GM21576 (cell line): ENCODE data around the gene SERPINA10.
"Not testable (repeated sequence)": the region's sequence is repeated elsewhere in the genome, so short reads cannot be mapped to it uniquely, and the experiment has no call there.

Experiments used
- ATAC-seq: cut with Tn5 transposase; IDR thresholded peaks from one replicate; pipeline ENCODE4 v1.9.1; 2021; ENCODE audit warnings: mild to moderate bottlenecking, moderate library complexity; ENCODE audit not compliant: unreplicated experiment

SERPINA10 gene

DNA sequence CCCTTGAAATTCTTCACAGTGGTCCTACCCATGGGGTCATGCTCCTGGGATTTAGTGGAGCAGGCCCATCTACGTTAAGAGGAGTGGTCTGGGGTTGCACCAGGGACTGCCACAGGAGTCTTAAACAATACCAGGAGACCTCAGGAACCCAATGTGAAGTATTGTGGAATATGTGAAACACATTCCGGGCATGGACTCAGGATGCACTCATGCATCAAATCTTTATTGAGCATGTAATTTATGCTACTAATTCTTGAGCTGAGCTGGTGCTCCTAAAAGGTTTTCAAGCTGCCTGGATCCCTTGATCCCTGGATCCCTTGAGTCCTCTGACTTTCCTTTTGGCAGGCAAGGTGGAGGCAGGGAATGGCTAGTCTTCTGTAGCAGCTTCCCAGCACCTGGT, 8.8 kb downstream of the SERPINA10 start:
- ATAC-seq, result no peak

DNA sequence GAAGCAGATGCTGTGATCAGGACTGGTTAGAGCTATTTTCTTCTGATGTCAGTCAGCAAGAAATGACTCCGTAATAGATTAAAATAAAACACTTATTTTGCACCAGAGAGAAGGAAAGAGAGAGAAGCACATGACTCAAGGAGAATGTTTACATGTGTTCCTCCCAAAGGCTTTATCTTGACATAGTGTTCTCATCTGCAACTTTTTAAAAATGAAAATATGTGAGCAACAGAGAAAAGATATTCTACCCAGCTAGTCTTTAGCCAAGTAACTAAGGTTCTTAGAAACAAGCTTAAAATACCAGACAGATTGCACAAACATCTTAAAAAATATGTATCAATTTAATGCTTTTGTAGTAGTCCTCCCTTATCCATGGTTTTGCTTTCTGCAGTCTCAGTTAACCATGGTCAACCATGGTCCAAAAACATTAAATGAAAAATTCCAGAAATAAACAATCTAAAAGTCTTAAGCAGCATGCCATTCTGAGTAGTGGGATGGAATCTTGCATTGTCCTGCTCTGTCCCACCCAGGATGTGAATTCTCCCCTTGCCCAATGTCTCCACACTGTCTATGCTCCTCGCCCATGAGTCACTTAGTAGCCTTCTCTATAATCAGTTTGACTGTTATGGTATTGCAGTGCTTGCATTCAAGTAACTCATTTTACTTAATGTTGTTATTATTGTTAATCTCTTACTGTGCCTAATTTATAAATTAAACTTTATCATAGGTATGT, 9.9 kb downstream of the SERPINA10 start:
- ATAC-seq, result no peak

DNA sequence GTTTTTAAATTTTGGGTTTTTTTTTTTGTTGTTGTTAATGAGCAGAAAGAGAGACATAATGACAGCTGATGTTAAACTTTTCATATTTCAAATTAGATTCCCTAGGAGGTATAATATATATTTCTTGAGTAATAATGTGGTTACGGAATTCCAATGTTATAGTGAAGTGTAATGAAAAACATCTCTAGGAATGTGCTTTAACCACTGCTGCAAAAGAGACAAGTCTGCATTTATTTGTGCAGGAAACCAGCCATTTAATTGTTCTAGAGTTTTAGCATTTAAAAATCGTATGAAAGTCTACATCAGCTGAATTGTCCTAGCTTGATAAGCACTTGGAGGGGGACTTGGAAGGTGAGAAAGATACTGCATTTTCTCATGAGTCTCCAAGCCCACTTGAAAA, 14.3 kb downstream of the SERPINA10 start:
- ATAC-seq, result no peak

DNA sequence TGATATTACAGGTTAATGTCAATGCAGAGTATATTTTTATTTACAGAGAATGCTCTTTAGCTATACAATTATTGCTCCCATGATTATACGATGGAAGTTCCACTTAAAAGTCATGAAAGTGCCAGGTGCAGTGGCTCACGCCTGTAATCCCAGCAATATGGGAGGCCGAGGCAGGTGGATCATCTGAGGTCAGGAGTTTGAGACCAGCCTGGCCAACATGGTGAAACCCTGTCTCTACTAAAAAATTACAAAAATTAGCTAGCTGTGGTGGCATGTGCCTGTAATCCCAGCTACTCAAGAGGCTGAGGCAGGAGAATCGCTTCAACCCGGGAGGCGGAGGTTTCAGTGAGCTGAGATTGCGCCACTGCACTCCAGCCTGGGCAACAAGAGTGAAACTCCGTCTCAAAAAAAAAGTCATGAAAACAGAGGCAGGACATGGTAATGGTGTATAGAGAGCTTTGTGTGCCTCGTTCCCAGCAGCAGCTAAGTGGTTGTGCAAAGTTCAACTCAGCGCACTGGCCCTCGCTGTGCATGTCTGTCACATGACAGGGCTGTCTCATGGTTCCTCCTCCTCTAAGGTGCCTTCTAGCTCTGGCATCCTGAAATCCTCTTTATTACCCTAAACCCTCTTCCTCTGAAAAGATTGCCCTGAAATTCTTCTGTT, 16.0 kb downstream of the SERPINA10 start:
- not testable (repeated sequence) for ATAC-seq

DNA sequence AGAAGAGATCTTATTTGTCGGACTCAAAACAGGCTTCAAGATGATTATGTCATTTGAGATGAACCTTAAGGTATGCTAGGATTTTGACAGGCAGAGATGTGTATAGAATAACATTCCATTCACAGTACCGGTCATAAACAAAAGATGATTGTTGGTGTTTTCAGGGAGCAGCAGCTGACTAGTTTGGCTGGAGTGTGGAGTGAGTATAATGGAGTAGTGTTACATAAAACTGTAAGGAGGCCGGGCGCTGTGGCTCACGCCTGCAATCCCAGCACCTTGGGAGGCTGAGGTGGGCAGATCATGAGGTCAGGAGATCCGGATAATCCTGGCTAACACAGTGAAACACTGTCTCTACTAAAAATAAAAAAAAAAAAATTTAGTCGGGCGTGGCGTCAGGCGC, 23.9 kb downstream of the SERPINA10 start:
- ATAC-seq, result no peak

DNA sequence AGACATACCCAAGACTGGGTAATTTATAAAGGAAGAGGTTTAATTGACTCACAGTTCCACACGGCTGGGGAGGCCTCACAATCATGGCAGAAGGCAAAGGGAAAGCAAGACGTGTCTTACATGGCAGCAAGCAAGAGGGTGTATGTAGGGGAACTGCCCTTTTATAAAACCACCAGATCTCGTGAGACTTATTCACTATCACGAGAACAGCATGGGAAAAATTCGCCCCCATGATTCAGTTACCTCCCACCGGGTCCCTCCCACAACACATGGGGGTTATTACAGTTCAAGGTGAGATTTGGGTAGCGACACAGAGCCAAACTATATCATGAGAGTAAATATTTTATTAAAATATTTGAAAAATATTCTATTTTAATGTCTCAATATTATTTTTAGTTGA, 24.5 kb downstream of the SERPINA10 start:
- ATAC-seq, result not testable (repeated sequence)

DNA sequence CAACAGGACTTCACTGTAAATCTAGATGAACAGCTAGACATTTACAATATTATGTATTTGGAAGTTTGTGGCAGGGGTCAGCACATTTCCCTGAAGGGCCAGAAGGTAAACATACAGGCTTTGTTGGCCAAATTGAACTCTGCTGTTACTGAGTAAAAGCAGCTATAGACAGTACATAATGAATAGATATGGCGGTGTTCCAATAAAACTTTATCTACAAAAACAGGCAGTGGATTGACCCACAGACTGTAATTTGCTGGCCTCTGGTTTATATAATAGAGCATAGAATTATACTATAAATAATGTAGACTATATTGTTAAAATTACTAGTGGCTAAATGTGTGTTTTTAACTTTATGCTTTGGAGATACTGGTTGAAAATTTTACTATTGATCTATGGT, 25.7 kb downstream of the SERPINA10 start:
- no peak for ATAC-seq

DNA sequence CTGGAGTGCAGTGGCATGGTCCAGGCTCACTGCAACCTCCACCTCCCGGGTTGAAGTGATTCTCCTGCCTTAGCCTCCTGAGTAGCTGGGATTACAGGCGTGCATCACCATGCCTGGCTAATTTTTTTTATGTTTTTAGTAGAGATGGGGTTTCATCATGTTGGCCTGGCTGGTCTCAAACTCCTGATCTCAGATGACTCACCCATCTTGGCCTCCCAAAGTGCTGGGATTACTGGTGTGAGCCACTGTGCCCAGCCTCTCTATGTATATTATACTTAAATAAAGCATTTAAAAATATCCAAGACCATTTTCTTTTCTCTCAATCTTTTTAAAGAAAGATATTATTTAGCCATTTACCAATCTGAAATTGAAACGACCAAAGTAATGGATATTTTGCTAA, 28.9 kb downstream of the SERPINA10 start:
- ATAC-seq, result not testable (repeated sequence)

DNA sequence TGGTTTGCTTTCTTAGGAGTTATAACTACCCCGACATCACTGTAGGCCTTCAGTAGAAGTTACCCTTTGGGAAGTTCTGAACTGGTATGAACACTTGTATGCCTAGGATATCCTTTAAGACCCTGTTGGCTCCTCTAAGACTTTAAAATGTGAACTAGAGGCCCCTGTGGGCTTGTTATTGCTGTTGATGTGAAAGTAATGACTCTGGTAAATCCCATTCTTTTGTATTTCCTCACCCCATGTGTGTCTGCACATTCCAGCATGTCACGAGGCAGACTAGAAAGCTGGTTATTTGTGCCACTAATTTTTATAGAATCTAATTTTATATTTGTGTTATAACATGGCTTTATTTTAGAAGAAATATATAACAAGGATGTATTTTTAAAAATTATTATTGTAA, 48.9 kb downstream of the SERPINA10 start:
- no peak for ATAC-seq

DNA sequence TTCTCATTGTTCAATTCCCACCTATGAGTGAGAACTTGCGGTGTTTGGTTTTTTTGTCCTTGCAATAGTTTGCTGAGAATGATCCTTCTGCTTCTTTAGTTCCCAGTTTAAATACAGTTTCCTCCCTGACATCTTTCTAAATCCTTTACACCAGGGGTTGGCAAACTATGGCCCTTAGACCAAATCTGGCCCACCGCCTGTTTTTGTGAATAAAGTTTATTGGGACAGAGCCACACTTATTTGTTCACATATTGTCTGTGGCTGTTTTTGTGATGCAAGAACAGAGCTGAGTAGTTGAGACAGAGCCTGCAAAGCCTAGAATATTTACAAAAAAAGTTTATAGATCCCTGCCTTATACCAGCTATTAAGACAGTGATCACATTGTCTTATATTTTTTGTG, 53.7 kb downstream of the SERPINA10 start:
- no peak for ATAC-seq

DNA sequence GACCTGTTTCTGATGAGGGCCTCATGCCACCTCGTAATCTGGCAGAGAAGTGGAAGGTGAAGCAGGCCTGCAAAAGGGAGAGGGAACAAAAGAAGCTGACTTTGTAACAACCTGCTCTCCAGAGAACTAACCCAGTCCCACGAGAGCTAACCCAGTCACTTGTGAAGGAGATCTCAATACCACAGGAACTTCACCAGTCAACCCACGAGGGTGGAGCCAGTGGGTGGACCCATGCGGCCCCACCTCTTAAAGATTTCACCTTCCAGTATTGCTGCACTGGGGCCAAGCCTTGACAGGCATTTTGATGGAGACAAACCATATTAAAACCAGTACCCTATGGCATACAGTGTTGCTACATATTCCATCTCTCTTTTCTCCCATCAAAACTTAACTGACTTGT, 55.1 kb downstream of the SERPINA10 start:
- ATAC-seq, result no peak

DNA sequence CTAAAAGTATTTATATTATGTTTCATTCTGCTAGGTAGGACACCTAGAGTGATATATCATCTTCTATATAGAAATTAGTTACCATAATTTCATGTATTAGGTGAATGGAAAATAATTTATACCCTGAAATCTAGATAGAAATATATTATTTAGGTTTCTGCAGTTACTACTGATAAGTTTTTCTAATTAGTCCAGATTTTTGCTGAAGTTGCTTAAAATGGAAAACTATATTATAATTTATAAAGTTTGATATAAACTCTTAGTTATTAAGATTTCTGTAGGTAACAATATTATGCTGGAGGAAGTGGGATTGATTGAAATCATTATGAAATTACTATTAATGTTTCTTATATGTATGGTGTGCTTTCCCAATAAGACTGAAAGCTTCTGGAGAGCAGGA, 56.0 kb downstream of the SERPINA10 start:
- no peak for ATAC-seq
